ENCODE results near the gene RHBG. TPM values are rescaled to one million over a fixed set of nuclear protein-coding genes. Genes with fewer than 3 reads are reported as not detected.

RHBG gene
- total RNA-seq, 1 donor from 2014 or later, result not detected

- DNase-seq (ENCODE audit: low spot score), result no peak
- intact Hi-C loops (cut with DNase I), result no loop called here
- no peak for ATAC-seq
Observed at GRCh38 chr1:156399355-156400125, 30.5 kb downstream of the RHBG start.

GRCh38 chr1:156400191-156400935 is 31.4 kb downstream of the RHBG start:
- ATAC-seq, result no peak
- no peak for DNase-seq (ENCODE audit: low spot score)
- intact Hi-C loops (cut with DNase I), result no loop called here

- intact Hi-C loops (cut with DNase I), result no loop called here
- no peak for ATAC-seq
- DNase-seq (ENCODE audit: low spot score), result no peak
Observed at GRCh38 chr1:156401041-156401574, 32.1 kb downstream of the RHBG start.

GRCh38 chr1:156401681-156402081 is 32.7 kb downstream of the RHBG start:
- ATAC-seq, result no peak
- intact Hi-C loops (cut with DNase I), result no loop called here

GRCh38 chr1:156402331-156403020 is 33.5 kb downstream of the RHBG start:
- no peak for ATAC-seq
- DNase-seq (ENCODE audit: low spot score), result no peak
- intact Hi-C loops (cut with DNase I), result no loop called here

More at GRCh38 chr1:156401681-156402081, 32.7 kb downstream of the RHBG start:
- no peak for DNase-seq (ENCODE audit: low spot score)

GRCh38 chr1:156405670-156406069 is 36.7 kb downstream of the RHBG start:
- intact Hi-C loops (cut with DNase I), result no loop called here
- DNase-seq (ENCODE audit: low spot score) (no peak), ATAC-seq (no peak)

- ATAC-seq (no peak), DNase-seq (ENCODE audit: low spot score) (no peak)
- intact Hi-C loops (cut with DNase I), result no loop called here
Observed at GRCh38 chr1:156406251-156406650, 37.2 kb downstream of the RHBG start.

- intact Hi-C loops (cut with DNase I), result no loop called here
Observed at GRCh38 chr1:156407344-156407743, 38.3 kb downstream of the RHBG start.

GRCh38 chr1:156407760-156408159 is 38.7 kb downstream of the RHBG start:
- ATAC-seq, result no peak

More at GRCh38 chr1:156407344-156407743, 38.3 kb downstream of the RHBG start:
- DNase-seq (ENCODE audit: low spot score), result no peak
- ATAC-seq, result no peak

GRCh38 chr1:156409439-156409838 is 40.4 kb downstream of the RHBG start:
- DNase-seq (ENCODE audit: low spot score) (no peak), ATAC-seq (no peak)
- intact Hi-C loops (cut with DNase I), result no loop called here

More at GRCh38 chr1:156407760-156408159, 38.7 kb downstream of the RHBG start:
- intact Hi-C loops (cut with DNase I), result no loop called here
- no peak for DNase-seq (ENCODE audit: low spot score)

GRCh38 chr1:156410238-156410637 is 41.2 kb downstream of the RHBG start:
- DNase-seq (ENCODE audit: low spot score) (no peak), ATAC-seq (no peak)
- intact Hi-C loops (cut with DNase I), result no loop called here

GRCh38 chr1:156410740-156411139 is 41.7 kb downstream of the RHBG start:
- DNase-seq (ENCODE audit: low spot score) (no peak), ATAC-seq (no peak)
- intact Hi-C loops (cut with DNase I), result no loop called here

- intact Hi-C loops (cut with DNase I), result no loop called here
- no peak for ATAC-seq
- DNase-seq (ENCODE audit: low spot score), result no peak
Observed at GRCh38 chr1:156412653-156413321, 43.8 kb downstream of the RHBG start.

GRCh38 chr1:156413391-156414246 is 44.6 kb downstream of the RHBG start:
- DNase-seq (ENCODE audit: low spot score) (no peak), ATAC-seq (no peak)
- intact Hi-C loops (cut with DNase I), result no loop called here

- intact Hi-C loops (cut with DNase I), result no loop called here
- no peak for DNase-seq (ENCODE audit: low spot score)
- no peak for ATAC-seq
Observed at GRCh38 chr1:156414461-156415064, 45.6 kb downstream of the RHBG start.

- no peak for DNase-seq (ENCODE audit: low spot score)
- intact Hi-C loops (cut with DNase I), result no loop called here
- ATAC-seq, result no peak
Observed at GRCh38 chr1:156416993-156417392, 48.0 kb downstream of the RHBG start.

GRCh38 chr1:156417401-156418020 is 48.5 kb downstream of the RHBG start:
- intact Hi-C loops (cut with DNase I), result no loop called here
- ATAC-seq (no peak), DNase-seq (ENCODE audit: low spot score) (no peak)
